ENCODE data around the gene ARFRP1. TPM values are rescaled to one million over a fixed set of nuclear protein-coding genes. Genes with fewer than 3 reads are reported as not detected.

ARFRP1 gene
- polyA plus RNA-seq, 3 donors, result 33.8 to 39.7 (median 37.2) TPM

- no peak for DNase-seq
Observed at GRCh38 chr20:63704749-63705117, 3.0 kb downstream of the ARFRP1 start.

DNA sequence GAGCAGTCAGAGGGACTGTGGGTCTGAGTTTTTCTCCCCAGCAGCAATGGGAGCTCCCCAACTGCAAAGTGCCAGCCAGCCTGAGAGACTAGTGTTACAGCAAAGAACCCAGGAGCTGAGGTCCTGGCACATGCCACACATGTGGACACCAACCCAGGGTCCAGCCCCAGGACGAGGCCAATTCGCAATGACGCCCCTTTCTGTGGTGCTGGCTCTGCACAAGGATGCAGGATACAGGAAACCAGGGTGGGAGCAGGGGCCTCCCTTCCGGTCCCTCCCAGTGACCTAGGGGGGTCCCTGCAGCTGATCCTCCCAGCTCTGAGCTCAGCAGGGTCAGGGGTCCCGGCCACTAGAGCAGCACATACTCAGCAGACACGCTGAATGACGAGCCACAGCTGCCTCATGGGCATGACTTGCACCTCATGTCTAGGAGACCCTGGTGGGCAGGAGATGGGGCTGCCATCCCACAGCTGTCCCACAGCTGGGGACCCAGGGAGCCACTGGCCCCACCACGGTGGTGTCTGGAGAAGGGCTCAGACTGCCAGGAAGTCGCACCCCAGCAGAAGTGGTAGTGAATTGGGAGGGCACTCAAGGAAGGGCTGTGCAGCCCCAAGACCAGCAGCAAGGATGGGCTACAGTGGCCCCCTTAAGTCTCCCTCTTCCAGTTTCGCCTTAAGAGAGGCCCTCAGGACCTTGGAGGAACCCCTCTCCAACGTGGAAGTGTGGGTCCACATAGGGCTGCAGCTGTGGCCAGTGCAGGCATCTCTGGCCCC is 3.6 kb downstream of the ARFRP1 start:
- DNase-seq, result no peak

DNA sequence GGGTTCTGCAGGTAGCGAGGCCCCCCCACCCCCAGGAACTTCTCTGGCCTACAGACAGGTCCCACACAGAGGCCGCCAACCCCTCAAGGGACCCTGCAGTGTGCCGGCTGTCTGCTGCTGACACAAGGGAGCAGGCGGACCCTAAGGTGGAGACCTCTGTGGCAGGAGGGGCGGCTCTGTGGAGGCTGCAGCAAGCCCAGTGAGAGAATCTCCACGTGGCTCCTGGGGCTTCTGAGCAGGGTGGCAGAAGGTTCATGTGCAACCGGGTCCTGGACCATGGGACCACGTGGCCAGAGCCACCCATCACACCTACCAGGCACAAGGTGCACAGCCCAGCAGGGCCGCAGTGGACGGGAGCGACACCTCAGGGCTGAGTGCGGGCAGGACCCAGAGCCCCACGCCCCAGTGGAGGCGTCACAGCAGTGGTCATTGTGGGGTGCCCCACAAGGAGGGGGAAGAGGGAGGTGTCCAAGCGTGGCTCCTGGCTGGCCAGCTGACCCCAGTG is 4.3 kb downstream of the ARFRP1 start:
- no peak for DNase-seq

DNA sequence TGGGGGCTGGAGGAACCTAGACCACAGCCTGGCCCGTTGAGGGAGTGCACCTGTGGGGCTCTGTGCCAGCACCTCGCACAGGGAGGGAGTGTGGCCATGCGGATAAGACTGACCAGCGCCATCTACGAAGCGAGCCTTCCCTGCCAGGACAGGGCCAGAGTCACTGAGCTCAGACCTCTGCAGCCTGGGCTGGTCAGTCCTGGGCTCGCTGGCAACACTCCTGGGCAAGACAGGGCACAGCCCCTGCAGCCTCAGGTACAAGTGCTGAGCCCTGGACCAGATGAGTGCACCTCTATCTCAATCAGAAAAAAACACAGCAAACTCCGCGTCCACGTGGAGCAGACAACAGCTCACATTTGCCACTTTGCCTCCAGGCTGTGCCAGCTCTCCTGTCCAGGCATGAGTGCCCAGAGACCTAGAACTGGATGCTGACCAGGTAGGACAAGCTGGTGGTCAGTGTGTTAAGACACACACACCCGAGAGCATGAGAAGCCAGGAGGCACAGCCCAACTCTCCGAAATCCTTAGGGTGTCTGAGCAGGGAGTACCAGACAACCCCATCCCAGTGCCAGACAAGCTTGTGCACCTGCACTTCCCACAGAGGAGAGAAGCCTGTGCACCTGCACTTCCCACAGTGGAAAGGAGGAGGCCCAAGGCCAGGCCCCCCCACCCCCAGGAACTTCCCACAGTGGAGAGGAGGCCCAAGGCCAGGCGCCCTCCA is 4.9 kb downstream of the ARFRP1 start:
- no peak for DNase-seq

GRCh38 chr20:63702036-63702665 is 5.6 kb downstream of the ARFRP1 start:
- no peak for DNase-seq

DNA sequence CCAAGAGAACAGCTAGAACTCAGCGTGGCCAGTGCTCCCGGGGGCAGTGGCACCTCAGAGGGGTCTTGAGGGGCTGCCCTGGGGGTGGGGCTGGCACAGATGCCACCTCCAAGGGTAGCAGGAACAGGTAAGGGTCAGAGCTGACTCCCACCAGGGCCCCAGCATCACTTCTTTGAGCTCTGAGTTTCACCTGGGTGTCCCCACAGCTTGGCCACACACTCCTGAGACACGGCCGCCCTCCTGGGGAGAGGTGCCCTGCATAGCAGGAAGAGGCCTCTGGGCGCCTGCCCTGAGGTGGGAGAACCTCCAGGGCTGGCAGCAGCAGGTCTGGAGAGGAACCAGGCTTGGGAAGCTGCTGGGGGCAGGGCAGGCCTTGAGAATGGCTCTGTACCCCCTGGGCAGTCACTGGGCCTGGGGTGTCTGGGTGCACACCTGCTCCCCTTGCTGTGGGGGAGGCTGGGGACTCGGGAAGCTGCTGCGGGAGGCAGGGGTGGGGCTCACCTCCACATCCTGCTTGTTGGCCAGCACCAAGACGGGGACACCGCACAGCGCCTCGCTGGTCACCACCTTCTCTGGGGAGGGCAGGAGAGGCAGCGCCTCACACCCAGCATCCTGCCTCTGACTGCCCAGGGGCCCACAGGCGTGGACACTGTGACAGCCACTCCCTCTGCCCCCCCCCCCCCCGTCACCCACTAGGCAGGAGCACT is 6.3 kb downstream of the ARFRP1 start:
- no peak for DNase-seq

DNA sequence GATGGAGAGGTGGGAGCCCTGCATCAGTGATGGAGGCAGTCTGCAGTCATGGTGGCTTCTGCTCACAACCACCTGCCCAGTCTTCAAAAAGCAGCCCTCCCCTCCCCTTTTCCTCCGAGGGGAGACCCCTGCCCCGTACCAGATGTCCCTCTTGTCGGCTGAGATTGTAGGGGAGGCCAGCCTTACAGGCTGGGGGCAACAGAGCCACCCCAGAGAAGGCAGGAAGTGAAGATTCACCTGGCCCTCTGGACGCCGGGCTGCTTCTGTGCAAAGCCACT is 6.8 kb downstream of the ARFRP1 start:
- DNase-seq, result no peak

- DNase-seq, result no peak
Observed at GRCh38 chr20:63700199-63701050, 7.4 kb downstream of the ARFRP1 start.

DNA sequence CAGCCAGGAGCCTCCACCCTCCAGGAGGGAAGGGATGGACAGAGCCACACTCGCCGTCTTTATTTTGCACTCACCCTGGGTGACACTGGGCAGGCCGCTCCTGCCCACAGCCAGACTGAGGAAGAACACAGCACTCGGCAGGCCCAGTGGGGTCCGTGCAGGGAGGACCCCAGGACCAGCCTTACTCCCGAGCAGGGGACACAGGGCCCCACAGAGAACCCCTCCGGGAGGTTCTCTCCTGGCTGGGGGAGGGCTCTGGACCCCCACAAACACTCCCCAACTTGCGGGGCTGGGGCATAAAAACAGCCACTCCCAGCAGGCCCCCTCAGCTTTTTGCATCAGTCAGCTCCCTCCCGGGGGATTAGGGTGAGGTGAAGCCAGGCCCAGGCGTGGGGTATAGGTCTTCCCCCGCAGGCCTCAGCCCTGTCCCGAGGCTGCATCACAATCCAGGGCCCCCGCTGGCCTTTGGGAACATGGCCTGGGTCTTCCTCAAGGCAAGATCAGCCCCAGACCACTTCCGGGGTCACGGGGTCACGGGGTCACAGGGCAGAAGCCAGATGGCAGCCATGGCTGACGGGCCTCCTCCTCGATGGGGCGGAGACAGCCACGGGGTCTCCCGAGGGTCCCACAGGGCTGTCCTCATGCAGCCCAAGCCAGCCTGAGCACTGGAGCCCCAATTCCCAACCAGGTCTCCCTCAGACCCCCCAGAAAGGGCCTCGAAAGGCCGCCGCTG is 8.1 kb downstream of the ARFRP1 start:
- DNase-seq, result no peak

DNA sequence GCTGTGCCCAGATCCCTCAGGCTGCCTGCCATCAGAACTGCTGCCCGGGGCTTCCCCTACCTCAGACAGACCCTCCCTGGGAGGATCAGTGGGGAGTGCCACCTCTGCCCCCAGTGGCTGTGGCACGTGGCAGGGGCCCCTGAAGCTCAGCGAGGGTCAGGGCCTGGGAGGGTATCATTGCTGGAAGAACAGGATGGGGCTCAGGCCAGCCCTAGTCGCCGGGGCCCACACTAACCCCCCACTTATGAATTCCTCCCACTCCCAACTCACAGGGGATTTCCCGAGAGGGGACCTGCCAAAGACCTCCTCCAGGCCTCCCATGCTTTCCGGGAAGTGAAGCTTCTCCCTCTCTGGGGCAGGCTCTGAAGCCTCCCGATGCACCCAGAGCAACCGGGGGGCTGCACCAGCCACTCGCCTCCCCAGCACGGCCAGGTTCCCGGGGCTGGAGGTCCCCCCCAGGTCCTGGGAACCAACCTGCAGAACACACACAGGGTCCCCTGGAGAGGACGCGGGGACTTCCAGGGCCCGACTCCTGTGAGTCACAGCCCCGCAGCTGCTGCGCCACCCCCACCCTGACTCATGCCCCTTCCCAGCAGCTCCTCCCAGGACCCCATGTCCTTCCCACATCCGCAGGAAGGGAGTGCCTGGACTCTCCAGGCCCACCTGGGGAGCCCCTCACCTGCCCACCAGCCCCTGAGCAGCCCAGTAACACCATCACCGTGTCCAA is 8.9 kb downstream of the ARFRP1 start:
- DNase-seq, result no peak

DNA sequence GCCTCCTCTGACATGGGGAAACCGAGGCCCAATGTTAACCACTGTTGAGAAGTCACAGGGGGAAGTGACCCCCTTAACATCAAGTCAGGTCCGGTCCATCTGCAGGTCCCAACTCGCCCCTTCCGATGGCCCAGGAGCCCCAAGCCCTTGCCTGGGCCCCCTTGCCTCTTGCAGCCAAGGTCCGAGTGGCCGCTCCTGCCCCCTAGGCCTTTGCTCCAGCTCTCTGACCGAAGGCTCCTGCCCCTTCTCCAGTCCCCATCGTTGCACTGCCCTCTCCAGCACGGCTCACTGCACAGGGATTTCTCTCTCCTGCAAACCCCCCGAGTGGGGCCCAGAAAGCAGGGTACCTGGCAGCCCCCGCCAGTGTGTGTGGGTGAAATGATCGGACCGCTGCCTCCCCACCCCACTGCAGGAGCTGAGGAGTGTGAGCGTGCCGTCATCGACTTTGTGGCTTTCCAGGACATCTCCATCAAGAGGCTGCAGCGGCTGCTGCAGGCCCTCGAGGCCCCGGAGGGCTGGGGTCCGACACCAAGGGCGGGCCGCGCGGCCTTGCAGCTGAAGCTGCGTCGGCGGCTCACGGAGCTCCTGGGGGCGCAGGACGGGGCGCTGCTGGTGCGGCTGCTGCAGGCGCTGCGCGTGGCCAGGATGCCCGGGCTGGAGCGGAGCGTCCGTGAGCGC is 9.8 kb downstream of the ARFRP1 start:
- no peak for DNase-seq

GRCh38 chr20:63697357-63697867 is 10.4 kb downstream of the ARFRP1 start:
- no peak for DNase-seq

- no peak for DNase-seq
Observed at GRCh38 chr20:63696628-63697356, 11.0 kb downstream of the ARFRP1 start, which contains the start of gene TNFRSF6B. Gene TNFRSF6B, plus strand, starts transcription at chr20:63696652. Its CDS starts 116 bp downstream, at chr20:63696768.

GRCh38 chr20:63696306-63696627 is 11.5 kb downstream of the ARFRP1 start:
- peak; percentile 45 for DNase-seq

- no peak for DNase-seq
Observed at GRCh38 chr20:63695424-63696305, 12.1 kb downstream of the ARFRP1 start.

DNA sequence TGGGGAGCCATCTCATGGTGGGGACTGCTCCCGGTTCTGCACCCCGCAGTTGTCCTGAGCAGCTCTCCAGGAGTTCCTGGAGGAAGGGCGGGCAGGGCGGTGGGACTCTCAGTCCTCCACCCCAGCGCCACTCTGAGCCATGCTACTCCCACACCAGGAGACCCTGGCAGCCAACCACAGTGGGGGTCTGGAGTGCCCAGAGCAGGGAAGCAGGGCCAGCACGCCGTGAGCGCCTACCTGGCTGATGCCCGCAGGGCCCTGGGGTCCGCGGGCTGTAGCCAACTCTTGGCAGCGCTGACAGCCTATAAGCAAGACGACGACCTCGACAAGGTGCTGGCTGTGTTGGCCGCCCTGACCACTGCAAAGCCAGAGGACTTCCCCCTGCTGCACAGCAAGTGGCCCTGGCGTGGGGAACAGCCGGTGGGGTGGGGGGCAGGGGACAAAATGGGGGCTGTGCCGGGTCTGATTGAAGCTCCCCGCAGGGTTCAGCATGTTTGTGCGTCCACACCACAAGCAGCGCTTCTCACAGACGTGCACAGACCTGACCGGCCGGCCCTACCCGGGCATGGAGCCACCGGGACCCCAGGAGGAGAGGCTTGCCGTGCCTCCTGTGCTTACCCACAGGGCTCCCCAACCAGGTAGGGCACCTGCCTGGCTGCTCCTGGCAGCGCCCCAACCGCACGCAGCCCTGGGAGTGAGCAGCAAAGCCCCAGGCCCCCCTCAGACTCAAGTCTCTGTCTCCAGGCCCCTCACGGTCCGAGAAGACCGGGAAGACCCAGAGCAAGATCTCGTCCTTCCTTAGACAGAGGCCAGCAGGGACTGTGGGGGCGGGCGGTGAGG is 13.0 kb downstream of the ARFRP1 start:
- DNase-seq, result no peak

Data from renal pelvis (tissue), 4 donors.